HG03342 (cell line): ENCODE data around the gene LBHD1.
"Not testable (repeated sequence)": the region's sequence is repeated elsewhere in the genome, so short reads cannot be mapped to it uniquely, and the experiment has no call there.

ENCODE experiments used
- ATAC-seq: cut with Tn5 transposase; IDR thresholded peaks from one replicate; pipeline ENCODE4 v1.9.1; 2021; ENCODE audit warnings: mild to moderate bottlenecking, moderate library complexity; ENCODE audit not compliant: unreplicated experiment

LBHD1 gene

DNA sequence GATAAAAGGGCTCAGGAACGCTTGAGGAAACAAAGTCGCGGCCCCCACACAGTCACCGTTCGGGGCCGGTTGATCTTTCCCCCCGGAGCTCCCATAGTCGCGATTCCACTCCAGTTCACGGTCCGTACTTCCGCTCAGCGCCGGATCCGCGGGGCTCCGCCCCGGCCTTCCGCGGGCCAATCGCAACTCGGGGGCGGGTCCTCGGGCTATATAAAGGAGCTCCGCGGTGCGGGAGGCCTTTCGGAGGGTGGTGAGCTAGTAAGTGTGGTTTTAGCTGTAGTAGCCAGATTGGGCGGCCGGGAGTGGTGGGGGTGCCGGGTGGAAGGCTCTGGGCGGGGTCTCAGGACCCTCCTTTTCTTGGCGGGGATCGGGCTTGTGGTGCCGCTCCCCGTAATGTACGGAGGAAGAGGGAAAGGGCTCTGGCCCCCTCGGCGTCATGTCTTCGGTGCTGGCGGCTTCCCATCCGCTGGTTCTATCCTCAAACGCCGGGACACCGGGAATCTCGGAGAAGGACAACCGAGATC is 6.9 kb downstream of the LBHD1 start, which contains the start of the genes C11orf98 and CSKMT:
TSS of gene C11orf98 (minus strand) at position 136 of the 524 bp plus-strand sequence. CDS start at position 95, 41 bp downstream.
TSS of gene CSKMT (plus strand) at position 238 of the 524 bp plus-strand sequence. CDS start 568 bp downstream, outside the sequence.
- ATAC-seq: peak; percentile 79

- ATAC-seq: peak; percentile 24
Measured at GRCh38 chr11:62664405-62665074, 7.5 kb downstream of the LBHD1 start.

GRCh38 chr11:62656796-62657429 is 15.2 kb downstream of the LBHD1 start:
- no peak for ATAC-seq

DNA sequence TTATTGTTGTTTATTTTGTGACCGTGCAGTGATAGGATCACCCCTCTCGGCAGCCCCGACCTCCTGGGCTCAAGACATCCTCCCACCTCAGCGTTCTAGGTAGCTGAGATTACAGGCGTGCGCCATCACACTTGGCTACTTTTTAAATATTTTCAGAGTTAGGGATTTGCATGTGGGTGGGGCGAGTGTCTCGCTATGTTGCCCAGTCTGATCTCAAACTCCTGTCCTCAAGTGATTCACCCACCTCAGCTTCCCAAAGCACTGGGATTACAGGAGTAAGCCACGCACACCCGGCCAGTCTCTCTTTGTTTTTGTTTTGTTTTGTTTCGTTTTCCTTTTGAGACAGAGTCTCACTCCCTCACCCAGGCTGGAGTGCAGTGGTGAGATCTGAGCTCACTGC is 17.8 kb downstream of the LBHD1 start:
- no peak for ATAC-seq

GRCh38 chr11:62652161-62653006 is 19.7 kb downstream of the LBHD1 start:
- no peak for ATAC-seq

DNA sequence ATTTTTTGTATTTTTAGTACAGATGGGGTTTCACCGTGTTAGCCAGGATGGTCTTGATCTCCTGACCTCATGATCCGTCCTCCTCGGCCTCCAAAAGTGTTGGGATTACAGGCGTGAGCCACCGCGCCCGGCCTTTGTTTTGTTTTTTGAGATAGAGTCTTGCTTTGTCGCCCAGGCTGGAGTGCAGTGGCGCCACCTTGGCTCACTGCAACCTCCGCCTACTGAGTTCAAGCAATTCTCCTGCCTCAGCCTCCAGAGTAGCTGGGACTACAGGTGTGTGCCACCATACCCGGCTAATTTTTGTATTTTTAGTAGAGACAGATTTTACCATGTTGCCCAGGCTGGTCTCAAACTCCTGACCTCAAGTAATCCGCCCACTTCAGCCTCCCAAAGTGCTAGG is 21.8 kb downstream of the LBHD1 start:
- not testable (repeated sequence) for ATAC-seq

- no peak for ATAC-seq
Measured at GRCh38 chr11:62649486-62649885, 22.6 kb downstream of the LBHD1 start.

DNA sequence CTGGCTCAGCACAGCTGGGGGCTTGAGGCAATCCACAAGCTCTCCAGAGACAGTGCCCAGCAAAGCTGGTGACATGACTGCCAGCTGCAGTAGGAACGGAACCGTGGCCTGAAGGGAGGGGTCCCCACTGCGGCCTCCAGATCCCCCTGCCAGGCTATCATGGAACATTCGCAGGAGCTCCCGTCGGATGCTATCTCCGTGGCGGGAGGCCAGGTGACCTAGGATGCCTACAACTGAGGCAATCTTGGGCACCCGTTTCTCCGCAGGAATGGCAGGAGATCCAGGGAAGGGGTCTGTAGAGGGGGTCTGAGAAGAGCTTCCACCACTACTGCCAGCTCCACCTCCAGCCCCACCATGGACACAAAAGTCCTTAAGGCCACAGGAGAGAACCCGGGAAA is 23.1 kb downstream of the LBHD1 start:
- ATAC-seq: no peak

DNA sequence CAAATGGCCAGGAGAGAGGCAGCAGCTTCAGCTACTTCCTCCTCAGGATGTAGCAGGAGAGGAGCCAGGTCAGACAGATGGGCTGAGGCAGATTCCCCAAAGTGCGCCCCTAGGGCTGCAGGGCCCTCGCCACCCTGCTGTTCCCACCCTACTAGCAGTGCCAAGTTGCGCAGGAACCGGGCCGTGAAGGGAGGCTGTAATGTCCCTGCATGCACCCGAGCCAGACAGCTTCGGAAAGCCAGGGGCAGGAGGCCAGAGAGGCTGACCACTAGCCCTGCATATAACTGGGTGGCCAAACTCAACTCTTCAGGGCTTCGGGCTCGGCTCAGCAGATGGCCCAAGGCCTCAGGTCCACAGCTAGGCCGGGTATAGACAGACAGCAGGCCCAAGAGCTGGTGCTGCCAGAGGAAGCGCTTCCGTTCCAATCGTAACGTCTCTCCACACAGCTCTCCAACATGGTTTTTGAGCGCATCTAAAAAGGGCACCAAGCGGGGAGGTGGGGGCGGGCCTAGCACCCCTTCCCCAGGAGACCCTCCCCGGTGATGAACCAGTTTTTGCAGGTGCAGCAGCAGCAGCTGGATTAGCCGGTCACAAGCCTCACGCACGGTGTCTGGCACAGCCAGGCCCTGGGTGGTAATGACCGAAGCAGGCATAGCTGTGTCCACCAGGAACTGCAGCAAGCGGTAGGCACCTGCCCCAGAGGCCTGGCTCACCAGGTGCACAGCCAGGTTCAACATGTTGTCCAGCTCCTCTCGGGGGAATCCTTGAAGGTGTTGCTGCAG is 23.7 kb downstream of the LBHD1 start:
- no peak for ATAC-seq

DNA sequence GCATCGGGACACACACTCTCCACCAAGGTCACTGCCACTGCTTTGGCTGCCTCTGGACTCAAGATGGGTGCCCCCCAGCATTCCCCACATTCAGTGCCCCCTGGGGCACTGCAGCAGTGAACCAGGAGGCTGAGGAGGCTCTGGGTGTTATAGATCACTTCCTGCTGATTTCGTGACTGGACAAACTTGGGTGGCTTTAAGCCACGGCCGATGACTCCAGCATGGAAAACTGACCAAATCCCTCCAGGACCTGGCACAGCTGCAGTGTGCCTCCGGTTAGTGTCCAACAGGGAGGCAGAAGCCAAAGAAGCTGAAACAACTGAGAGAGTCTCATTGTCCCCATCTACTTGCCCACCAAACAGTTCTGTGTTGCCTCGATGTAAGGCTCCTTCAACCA is 24.5 kb downstream of the LBHD1 start:
- ATAC-seq: no peak

DNA sequence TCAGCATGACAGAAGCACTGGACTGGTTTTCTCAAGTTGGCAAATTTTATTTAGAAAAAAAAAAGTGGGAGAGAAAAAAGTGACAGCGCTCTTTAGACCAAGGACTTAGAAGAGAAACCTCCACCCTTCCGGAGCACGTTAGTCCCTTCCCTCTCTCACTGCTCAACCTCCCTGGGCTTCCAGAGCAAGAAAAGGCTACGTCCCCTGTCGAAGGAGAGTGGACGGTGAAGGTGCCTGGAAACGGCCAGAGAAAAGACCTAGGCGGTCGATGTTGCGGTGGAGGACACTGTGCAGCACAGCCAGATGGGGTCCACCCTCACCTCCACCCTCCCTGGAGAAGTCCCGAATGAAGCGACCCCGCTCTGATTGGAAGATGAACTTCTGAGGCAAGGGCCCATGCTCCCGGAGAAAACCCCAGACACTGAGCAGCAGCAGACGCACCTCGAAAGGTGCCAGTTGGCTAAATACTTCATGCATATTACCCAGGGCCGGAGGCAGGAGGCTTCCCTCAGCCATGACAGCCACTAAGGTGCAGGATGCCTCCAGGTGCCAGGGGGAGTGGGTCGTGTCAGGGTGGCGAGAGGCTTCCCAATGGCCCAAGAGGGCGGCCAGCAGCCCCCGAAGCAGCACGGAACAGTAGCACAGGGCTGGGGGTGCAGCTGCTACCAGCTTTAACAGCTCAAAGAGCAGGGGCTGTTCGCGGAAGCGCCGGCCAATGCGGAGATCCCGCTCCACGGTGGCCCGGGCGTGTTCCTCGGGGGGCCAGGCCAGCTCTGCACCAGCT is 25.1 kb downstream of the LBHD1 start:
- no peak for ATAC-seq

- ATAC-seq: peak; percentile 92
Measured at GRCh38 chr11:62645946-62646824, 25.9 kb downstream of the LBHD1 start, which contains the start of gene GANAB. GANAB (minus strand) TSS chr11:62646613; CDS start chr11:62646599, 14 bp downstream.

GRCh38 chr11:62645671-62645945 is 26.5 kb downstream of the LBHD1 start:
- ATAC-seq: no peak

DNA sequence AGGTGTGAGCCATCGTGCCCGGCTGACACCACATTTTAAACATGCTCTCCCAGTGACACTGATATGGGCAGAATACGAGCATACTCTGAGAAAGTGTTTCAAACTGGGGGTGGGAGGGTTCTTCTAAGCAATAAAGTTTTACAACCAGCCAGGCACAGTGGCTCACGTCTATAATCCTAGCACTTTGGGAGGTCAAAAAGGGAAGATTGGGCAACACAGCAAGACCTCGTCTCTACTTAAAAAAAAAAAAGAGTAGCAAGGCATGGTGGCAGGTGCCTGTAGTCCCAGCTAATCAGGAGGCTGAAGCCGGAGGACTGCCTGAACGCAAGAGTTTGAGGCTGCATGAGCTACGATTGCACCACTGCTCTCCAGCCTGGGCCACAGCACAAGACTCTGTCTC is 27.8 kb downstream of the LBHD1 start:
- ATAC-seq: no peak

DNA sequence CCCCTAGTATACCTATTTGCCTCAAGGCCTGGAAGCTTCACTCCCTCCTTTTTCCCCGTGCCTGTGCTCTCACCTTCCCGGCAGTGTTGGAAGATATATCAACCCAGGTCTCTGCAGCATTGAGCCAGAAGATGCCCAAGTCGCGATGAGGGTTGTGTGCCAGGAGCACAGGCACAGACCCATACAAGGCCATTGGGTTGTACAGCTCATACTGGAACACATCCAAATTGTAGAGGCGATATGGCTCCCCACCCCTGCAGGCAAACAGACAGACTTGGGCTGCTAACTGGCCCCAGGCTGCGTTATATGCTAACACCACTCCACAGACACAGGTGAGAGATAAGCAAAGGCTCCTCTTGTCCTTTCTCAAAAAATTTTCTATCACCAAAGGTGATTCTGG is 39.6 kb downstream of the LBHD1 start:
- ATAC-seq: no peak

- no peak for ATAC-seq
Measured at GRCh38 chr11:62627713-62628112, 44.4 kb downstream of the LBHD1 start.

DNA sequence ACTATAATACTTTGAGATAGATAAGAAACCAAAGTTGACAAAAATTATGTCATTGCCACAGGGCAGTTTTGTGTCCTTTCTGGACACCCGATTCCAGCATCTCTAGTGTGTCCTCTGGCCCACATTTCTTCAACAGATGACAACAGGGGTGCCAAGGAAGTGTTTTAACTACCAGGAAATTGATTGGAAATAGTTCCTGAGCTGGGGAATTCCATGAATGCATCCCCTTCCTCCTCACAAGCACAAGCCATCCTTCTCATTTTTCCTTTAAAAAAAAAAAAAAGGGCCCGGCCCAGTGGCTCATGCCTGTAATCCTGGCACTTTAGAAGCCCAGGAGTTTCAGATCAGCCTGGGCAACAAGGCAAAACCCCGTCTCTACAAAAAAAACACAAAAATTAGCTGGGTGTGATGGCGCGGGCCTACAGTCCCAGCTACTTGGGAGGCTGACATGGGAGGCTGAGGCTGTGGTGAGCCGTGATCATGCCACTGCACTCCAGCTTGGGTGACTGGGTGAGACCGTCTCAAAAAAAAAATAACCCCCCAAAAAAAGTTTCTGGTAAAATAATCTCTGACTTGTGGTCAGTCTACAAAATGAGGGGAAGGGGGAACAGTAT is 49.5 kb downstream of the LBHD1 start:
- no peak for ATAC-seq
